Vagina (tissue), 2 donors: ENCODE measurements around the gene LEKR1. TPM values are rescaled to one million over a fixed set of nuclear protein-coding genes. Genes with fewer than 3 reads are reported as not detected.

Source experiments
- DNase-seq, 2 donors: peaks; one replicate each; pipeline ENCODE4 v3.0.0-alpha.2; 2017; ENCODE audit errors: extremely low spot score in 2 of 2
- H3K27ac ChIP-seq: fragments of 200-600 bp; sonication (generic); one replicate; pipeline ENCODE4 v1.5.1; 2019
- H3K27me3 ChIP-seq: fragments of 200-600 bp; sonication (generic); one replicate; pipeline ENCODE4 v1.5.1; 2019
- H3K36me3 ChIP-seq, 2 donors: fragments of 200-600 bp; sonication (generic); one replicate each; pipeline ENCODE4 v1.5.1; 2017 to 2019
- H3K4me1 ChIP-seq: fragments of 200-600 bp; sonication (generic); one replicate; pipeline ENCODE4 v1.5.1; 2019
- H3K4me3 ChIP-seq, 2 donors: fragments of 200-600 bp; sonication (generic); 1 replicate in 1 of 2; 2 replicates in 1 of 2; pipeline ENCODE4 v1.5.1; 2016 to 2019
- H3K9me3 ChIP-seq: fragments of 200-600 bp; sonication (generic); one replicate; pipeline ENCODE4 v1.5.1; 2019
- POLR2A ChIP-seq, 2 donors: fragments of 450-650 bp; IDR thresholded peaks; one replicate each; pipeline ENCODE4 v1.6.1; 2017; ENCODE audit warnings: antibody characterized with exemption in 2 of 2, mild to moderate bottlenecking in 2 of 2, moderate library complexity in 2 of 2
- POLR2AphosphoS5 ChIP-seq, 2 donors: sonication (generic); formaldehyde crosslinking; IDR thresholded peaks; one replicate each; pipeline ENCODE4 v1.9.0; 2017; ENCODE audit warnings: antibody characterized with exemption in 2 of 2, mild to moderate bottlenecking in 2 of 2, low read depth in 1 of 2; ENCODE audit not compliant: insufficient read depth in 1 of 2
- intact Hi-C: fragments of 100-400 bp; cut with DNase I; formaldehyde crosslinking; loops from one replicate; pipeline ENCODE4 v1.15.1; 2023
- total RNA-seq: library from RNA; depleted of rRNA; stranded (reverse); fragments of >200 nt; gene quantifications from one replicate; pipeline ENCODE4 v1.2.3, GENCODE V29; 2016
- TF ChIP-seq, protein P1 (sequence below), 3 experiments: fragments of 450-650 bp in 2 of 3; fragments of 200-600 bp in 1 of 3; sonication (generic) in 1 of 3; IDR thresholded peaks; one replicate each; pipeline ENCODE4 v1.5.1; 2017 to 2019; ENCODE audit warnings: antibody characterized with exemption in 3 of 3, mild to moderate bottlenecking in 2 of 3, moderate library complexity in 2 of 3

Gene LEKR1
- total RNA-seq, 1 donor from 2014 or later, result not detected

DNA sequence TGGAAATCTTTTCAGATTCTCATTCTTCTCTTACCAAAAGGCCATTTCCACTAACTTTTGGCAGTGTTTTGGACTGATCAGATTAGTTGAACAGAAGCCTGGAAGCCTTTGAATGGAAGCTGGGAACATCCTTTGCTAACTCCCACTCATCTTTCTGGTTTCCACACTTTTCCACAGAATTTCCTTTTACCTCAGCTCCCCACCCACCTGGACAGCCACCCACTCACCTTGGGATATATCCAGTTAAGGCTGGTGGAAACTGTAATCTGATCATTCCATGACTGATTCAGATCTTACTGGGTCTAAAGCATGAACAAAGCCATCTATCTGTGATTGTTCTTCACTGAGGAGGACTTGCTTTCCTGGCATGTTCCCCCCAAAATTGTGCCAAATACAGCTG lies 214.3 kb downstream of the LEKR1 start:
- H3K36me3 ChIP-seq, result no peaks in the 10 kb centered on the region
- H3K9me3 ChIP-seq, result no peaks in the 10 kb centered on the region
- H3K4me3 ChIP-seq, result no peak overlapping the region
- intact Hi-C loops, result no loop called here
- H3K27ac ChIP-seq, result no peak overlapping the region
- DNase-seq, result no peak
- H3K27me3 ChIP-seq, result no peaks in the 10 kb centered on the region
- no peaks in the 10 kb centered on the region for H3K4me1 ChIP-seq
- TF ChIP-seq, protein P1, sequence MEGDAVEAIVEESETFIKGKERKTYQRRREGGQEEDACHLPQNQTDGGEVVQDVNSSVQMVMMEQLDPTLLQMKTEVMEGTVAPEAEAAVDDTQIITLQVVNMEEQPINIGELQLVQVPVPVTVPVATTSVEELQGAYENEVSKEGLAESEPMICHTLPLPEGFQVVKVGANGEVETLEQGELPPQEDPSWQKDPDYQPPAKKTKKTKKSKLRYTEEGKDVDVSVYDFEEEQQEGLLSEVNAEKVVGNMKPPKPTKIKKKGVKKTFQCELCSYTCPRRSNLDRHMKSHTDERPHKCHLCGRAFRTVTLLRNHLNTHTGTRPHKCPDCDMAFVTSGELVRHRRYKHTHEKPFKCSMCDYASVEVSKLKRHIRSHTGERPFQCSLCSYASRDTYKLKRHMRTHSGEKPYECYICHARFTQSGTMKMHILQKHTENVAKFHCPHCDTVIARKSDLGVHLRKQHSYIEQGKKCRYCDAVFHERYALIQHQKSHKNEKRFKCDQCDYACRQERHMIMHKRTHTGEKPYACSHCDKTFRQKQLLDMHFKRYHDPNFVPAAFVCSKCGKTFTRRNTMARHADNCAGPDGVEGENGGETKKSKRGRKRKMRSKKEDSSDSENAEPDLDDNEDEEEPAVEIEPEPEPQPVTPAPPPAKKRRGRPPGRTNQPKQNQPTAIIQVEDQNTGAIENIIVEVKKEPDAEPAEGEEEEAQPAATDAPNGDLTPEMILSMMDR (IDR thresholded peaks at IDR 0.05), result no peak
- TF ChIP-seq POLR2A (IDR thresholded peaks at IDR 0.05), result no peak
- TF ChIP-seq POLR2AphosphoS5 (IDR thresholded peaks at IDR 0.05; ENCODE audit: insufficient read depth in 1 of 2, low read depth in 1 of 2), result no peak

DNA sequence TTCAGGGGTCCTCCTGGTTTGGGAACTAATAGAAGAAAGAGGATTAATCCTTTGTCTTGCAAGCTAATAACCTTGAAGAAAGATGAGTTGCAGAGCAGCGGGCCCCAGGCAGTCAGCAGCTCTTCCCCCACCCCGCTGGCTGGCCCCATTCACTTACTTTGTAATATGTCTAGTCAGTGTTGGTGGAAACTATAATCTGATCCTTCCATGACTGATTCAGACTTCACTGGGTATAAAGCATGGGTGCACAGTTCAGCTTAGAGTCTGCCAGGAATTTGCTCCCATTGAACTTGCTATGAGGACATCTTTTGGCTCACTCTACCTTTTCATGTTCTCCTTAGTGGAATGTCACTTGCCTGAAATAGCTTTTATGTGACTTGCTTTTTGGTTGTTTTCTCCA lies 216.1 kb downstream of the LEKR1 start:
- DNase-seq, result no peak
- no peaks in the 10 kb centered on the region for H3K36me3 ChIP-seq
- no peak overlapping the region for H3K4me3 ChIP-seq
- no peak overlapping the region for H3K27ac ChIP-seq
- H3K27me3 ChIP-seq, result no peaks in the 10 kb centered on the region
- H3K4me1 ChIP-seq, result no peaks in the 10 kb centered on the region
- no peaks in the 10 kb centered on the region for H3K9me3 ChIP-seq
- intact Hi-C loops, result no loop called here
- no peak for TF ChIP-seq POLR2A (IDR thresholded peaks at IDR 0.05)
- no peak for TF ChIP-seq POLR2AphosphoS5 (IDR thresholded peaks at IDR 0.05; ENCODE audit: insufficient read depth in 1 of 2, low read depth in 1 of 2)
- TF ChIP-seq, protein P1 (IDR thresholded peaks at IDR 0.05), result no peak

DNA sequence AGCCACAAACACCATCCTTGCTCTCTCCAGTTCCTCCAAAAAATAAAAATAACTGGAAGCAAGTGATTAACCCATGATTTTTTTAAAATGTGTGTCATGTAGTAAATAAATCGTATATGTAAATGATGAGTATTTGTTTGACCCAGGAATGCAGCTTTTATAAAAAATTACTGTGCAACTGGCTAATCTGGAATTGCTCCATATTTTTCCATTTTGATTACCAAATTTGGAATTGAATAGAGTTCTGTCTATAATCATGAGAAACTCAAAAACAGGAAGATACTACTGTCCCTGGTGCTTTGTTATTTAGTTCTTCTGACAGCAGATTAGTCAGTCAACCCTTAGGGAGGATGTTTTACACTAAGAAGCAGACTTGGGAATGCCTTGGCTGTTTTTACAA lies 217.6 kb downstream of the LEKR1 start:
- H3K4me3 ChIP-seq, result no peak overlapping the region
- H3K4me1 ChIP-seq, result no peaks in the 10 kb centered on the region
- H3K27me3 ChIP-seq, result no peaks in the 10 kb centered on the region
- no peaks in the 10 kb centered on the region for H3K9me3 ChIP-seq
- no peaks in the 10 kb centered on the region for H3K36me3 ChIP-seq
- intact Hi-C loops, result no loop called here
- DNase-seq, result no peak
- TF ChIP-seq POLR2A (IDR thresholded peaks at IDR 0.05) (no peak), POLR2AphosphoS5 (IDR thresholded peaks at IDR 0.05; ENCODE audit: insufficient read depth in 1 of 2, low read depth in 1 of 2) (no peak)
- TF ChIP-seq, protein P1 (IDR thresholded peaks at IDR 0.05), result no peak
- H3K27ac ChIP-seq, result no peak overlapping the region

DNA sequence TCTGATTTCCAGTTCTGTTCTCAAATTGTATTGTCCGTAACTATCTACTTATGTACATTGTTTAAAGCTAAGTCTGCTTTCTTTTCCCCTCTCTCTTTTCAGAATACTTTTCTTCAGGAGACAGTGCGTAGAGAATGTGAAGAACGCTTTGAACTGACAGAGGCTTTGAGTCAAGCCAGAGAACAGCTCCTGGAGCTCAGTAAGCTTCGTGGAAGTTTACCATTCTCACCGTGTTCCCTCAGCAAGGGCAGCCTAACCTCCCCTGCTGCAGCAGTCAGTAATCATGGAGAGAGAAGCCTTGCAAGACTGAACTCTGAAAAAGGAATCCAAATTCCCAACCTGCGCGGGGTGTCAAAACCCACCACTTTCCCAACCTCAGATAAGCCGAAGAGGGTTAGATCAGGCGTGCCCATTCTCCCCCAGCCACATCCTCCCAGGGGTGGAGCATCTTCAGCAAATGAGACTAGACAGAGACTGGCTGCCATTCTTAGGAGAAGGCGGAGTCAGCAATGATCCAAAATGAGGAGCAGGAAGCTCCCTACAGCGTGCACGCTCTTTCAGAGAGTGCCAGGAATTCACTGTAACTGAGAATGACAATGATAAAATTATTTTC lies 219.2 kb downstream of the LEKR1 start:
- H3K27ac ChIP-seq, result no peak overlapping the region
- H3K4me3 ChIP-seq, result no peak overlapping the region
- H3K4me1 ChIP-seq, result no peaks in the 10 kb centered on the region
- no peaks in the 10 kb centered on the region for H3K27me3 ChIP-seq
- DNase-seq, result no peak
- TF ChIP-seq POLR2AphosphoS5 (IDR thresholded peaks at IDR 0.05; ENCODE audit: insufficient read depth in 1 of 2, low read depth in 1 of 2) (no peak), POLR2A (IDR thresholded peaks at IDR 0.05) (no peak)
- TF ChIP-seq, protein P1 (IDR thresholded peaks at IDR 0.05), result no peak
- intact Hi-C loops, result no loop called here
- H3K36me3 ChIP-seq, result no peaks in the 10 kb centered on the region
- H3K9me3 ChIP-seq, result no peaks in the 10 kb centered on the region

DNA sequence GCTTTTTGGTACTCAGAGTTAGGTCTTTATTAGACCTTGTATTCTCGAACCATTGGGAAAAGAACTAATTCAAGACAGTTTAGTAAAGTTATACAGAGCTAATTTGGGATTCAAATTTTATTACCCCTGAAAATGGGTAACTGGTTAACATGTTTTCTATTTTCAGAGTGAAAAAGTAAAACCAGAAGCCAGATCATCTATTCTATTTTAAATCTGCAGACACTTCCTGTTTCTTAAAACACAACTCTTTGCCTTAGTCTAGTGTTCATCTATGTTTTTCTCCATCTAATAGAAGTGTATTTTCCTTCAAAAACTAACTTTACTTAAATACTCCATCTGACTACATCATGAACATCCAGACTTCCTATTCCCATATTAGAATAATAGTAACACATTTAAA lies 220.4 kb downstream of the LEKR1 start:
- no peak overlapping the region for H3K27ac ChIP-seq
- H3K4me1 ChIP-seq, result no peaks in the 10 kb centered on the region
- H3K27me3 ChIP-seq, result no peaks in the 10 kb centered on the region
- intact Hi-C loops, result no loop called here
- H3K4me3 ChIP-seq, result no peak overlapping the region
- TF ChIP-seq, protein P1 (IDR thresholded peaks at IDR 0.05), result no peak
- no peak for TF ChIP-seq POLR2A (IDR thresholded peaks at IDR 0.05)
- TF ChIP-seq POLR2AphosphoS5 (IDR thresholded peaks at IDR 0.05; ENCODE audit: insufficient read depth in 1 of 2, low read depth in 1 of 2), result no peak
- no peaks in the 10 kb centered on the region for H3K9me3 ChIP-seq
- no peaks in the 10 kb centered on the region for H3K36me3 ChIP-seq
- DNase-seq, result no peak
